Liver (tissue), 9 donors: ENCODE measurements around the gene ISCA1. TPM values are rescaled to one million over a fixed set of nuclear protein-coding genes. Genes with fewer than 3 reads are reported as not detected.

Experiments
- DNase-seq: peaks from one replicate; pipeline ENCODE4 v3.0.0-alpha.2; 2017; ENCODE audit warnings: low spot score
- H3K27ac ChIP-seq, 2 donors: one replicate each; pipeline ENCODE4 v1.7.0; 2013; ENCODE audit warnings: inconsistent platforms in 2 of 2, low read length in 2 of 2, control low read depth in 1 of 2, low read depth in 1 of 2, mild to moderate bottlenecking in 1 of 2
- H3K27me3 ChIP-seq, 4 donors: one replicate each; pipeline versions ENCODE4 v1.6.1 to v1.7.0; 2013; ENCODE audit warnings: low read length in 3 of 4, inconsistent platforms in 1 of 4, mild to moderate bottlenecking in 1 of 4, moderate library complexity in 1 of 4; ENCODE audit not compliant: control insufficient read depth in 4 of 4, insufficient read depth in 4 of 4
- H3K36me3 ChIP-seq, 4 donors: one replicate each; pipeline versions ENCODE4 v1.6.1 to v1.7.0; 2013; ENCODE audit warnings: low read length in 3 of 4, mild to moderate bottlenecking in 3 of 4, low read depth in 1 of 4, moderate library complexity in 1 of 4; ENCODE audit not compliant: control insufficient read depth in 4 of 4, insufficient read depth in 3 of 4
- H3K4me1 ChIP-seq, 4 donors: one replicate each; pipeline versions ENCODE4 v1.6.1 to v1.7.0; 2013; ENCODE audit warnings: low read length in 3 of 4, mild to moderate bottlenecking in 3 of 4, moderate library complexity in 1 of 4; ENCODE audit not compliant: control insufficient read depth in 4 of 4, insufficient read depth in 4 of 4
- H3K4me3 ChIP-seq, 3 donors: one replicate each; pipeline versions ENCODE4 v1.6.1 to v1.7.0; 2013; ENCODE audit warnings: low read length in 3 of 3, control low read depth in 1 of 3, low read depth in 1 of 3, mild to moderate bottlenecking in 1 of 3
- H3K9ac ChIP-seq, 2 donors: one replicate each; pipeline ENCODE4 v1.7.0; 2013; ENCODE audit warnings: low read length in 2 of 2, mild to moderate bottlenecking in 2 of 2, moderate library complexity in 2 of 2, control low read depth in 1 of 2, low read depth in 1 of 2
- H3K9me3 ChIP-seq, 4 donors: one replicate each; pipeline versions ENCODE4 v1.6.1 to v1.7.0; 2013; ENCODE audit warnings: low read length in 3 of 4; ENCODE audit not compliant: control insufficient read depth in 4 of 4
- ATF3 ChIP-seq: IDR thresholded peaks from 2 replicates; pipeline ENCODE4 v1.6.1; 2016; ENCODE audit warnings: antibody characterized with exemption
- CTCF ChIP-seq: fragments of 150-350 bp; IDR thresholded peaks from 2 replicates; pipeline ENCODE4 v1.5.1; 2017; ENCODE audit warnings: improper control_type of control experiment, low read depth, low read length; ENCODE audit not compliant: missing input control
- EGR1 ChIP-seq, 2 donors: IDR thresholded peaks; 2 replicates each; pipeline ENCODE4 v1.6.1; 2016 to 2018; ENCODE audit warnings: antibody characterized with exemption in 2 of 2, low read depth in 2 of 2
- FOXA1 ChIP-seq: IDR thresholded peaks from 2 replicates; pipeline ENCODE4 v1.6.1; 2016; ENCODE audit warnings: antibody characterized with exemption
- FOXA2 ChIP-seq: IDR thresholded peaks from 2 replicates; pipeline ENCODE4 v1.6.1; 2016; ENCODE audit warnings: antibody characterized with exemption
- GABPA ChIP-seq, 2 donors: IDR thresholded peaks in 1 of 2; conservative IDR thresholded peaks in 1 of 2; 2 replicates each; pipeline ENCODE4 v1.6.1; 2016; ENCODE audit warnings: antibody characterized with exemption in 2 of 2, mild to moderate bottlenecking in 1 of 2, moderate library complexity in 1 of 2
- HNF4A ChIP-seq, 2 donors: conservative IDR thresholded peaks; 2 replicates each; pipeline ENCODE4 v1.6.1; 2016; ENCODE audit warnings: antibody characterized with exemption in 2 of 2, mild to moderate bottlenecking in 2 of 2
- HNF4G ChIP-seq: IDR thresholded peaks from 2 replicates; pipeline ENCODE4 v1.6.1; 2016; ENCODE audit warnings: antibody characterized with exemption
- JUND ChIP-seq, 2 donors: IDR thresholded peaks; 2 replicates each; pipeline ENCODE4 v1.6.1; 2016; ENCODE audit warnings: antibody characterized with exemption in 2 of 2
- MAX ChIP-seq: IDR thresholded peaks from 2 replicates; pipeline ENCODE4 v1.6.1; 2016; ENCODE audit warnings: antibody characterized with exemption
- NR2F2 ChIP-seq: IDR thresholded peaks from 2 replicates; pipeline ENCODE4 v1.6.1; 2016; ENCODE audit warnings: antibody characterized with exemption
- RAD21 ChIP-seq, 2 donors: IDR thresholded peaks; 2 replicates each; pipeline ENCODE4 v1.6.1; 2016; ENCODE audit warnings: antibody characterized with exemption in 2 of 2, mild to moderate bottlenecking in 2 of 2
- REST ChIP-seq: IDR thresholded peaks from 2 replicates; pipeline ENCODE4 v1.6.1; 2016; ENCODE audit warnings: antibody characterized with exemption, mild to moderate bottlenecking
- RXRA ChIP-seq, 2 donors: IDR thresholded peaks; 2 replicates each; pipeline ENCODE4 v1.6.1; 2017 to 2018; ENCODE audit warnings: antibody characterized with exemption in 2 of 2, mild to moderate bottlenecking in 1 of 2
- SP1 ChIP-seq: IDR thresholded peaks from 2 replicates; pipeline ENCODE4 v1.6.1; 2018; ENCODE audit warnings: antibody characterized with exemption, mild to moderate bottlenecking
- TAF1 ChIP-seq: conservative IDR thresholded peaks from 2 replicates; pipeline ENCODE4 v1.6.1; 2016; ENCODE audit warnings: antibody characterized with exemption, mild to moderate bottlenecking
- YY1 ChIP-seq: IDR thresholded peaks from 2 replicates; pipeline ENCODE4 v1.6.1; 2016; ENCODE audit warnings: antibody characterized with exemption, mild to moderate bottlenecking
- ZBTB33 ChIP-seq: IDR thresholded peaks from 2 replicates; pipeline ENCODE4 v1.6.1; 2016; ENCODE audit warnings: antibody characterized with exemption
- WGBS: extraction: QIAGEN DNeasy Blood & Tissue Kit; methylation state at CpG from one replicate; pipeline ENCODE4 v1.1.7; 2013; 5-methylcytosine and 5-hydroxymethylcytosine counted together
- polyA plus RNA-seq, 2 donors: library from polyadenylated mRNA; stranded (reverse) in 1 of 2; unstranded in 1 of 2; fragments of 200-250 nt in 1 of 2; fragments of >200 nt in 1 of 2; fragmentation: Nextera tagmentation in 1 of 2; extraction: Ambion mirVana in 1 of 2; gene quantifications; one replicate each; pipeline versions ENCODE4 v1.2.1 to v1.2.3, GENCODE V29; 2013 to 2015
- total RNA-seq, 2 donors: library from RNA; depleted of rRNA; stranded (reverse); fragments of >200 nt; gene quantifications; one replicate each; pipeline ENCODE4 v1.2.3, GENCODE V29; 2014
- donor health status: healthy.
- donor health status: healthy.
- donor health status: healthy.
- donor health status: healthy.
- donor health status: healthy.

The ISCA1 gene
- total and polyA plus RNA-seq, 4 donors = 26.6 to 43.2 (median 27.8) TPM

- no peak for TF ChIP-seq REST
- no peak for TF ChIP-seq FOXA2
Observed at GRCh38 chr9:86256653-86257052, 25.7 kb downstream of the ISCA1 start (continued).

- no peak for TF ChIP-seq ZBTB33
- TF ChIP-seq NR2F2 = no peak
- no peak for TF ChIP-seq YY1
- TF ChIP-seq EGR1 (IDR thresholded peaks at IDR 0.05; ENCODE audit: low read depth in 2 of 2) = no peak
- TF ChIP-seq ATF3 = no peak
- no peak for TF ChIP-seq TAF1
- TF ChIP-seq HNF4G = no peak
- TF ChIP-seq RAD21 (IDR thresholded peaks at IDR 0.05) = no peak
- no peak for TF ChIP-seq REST
- TF ChIP-seq GABPA (IDR thresholded peaks at IDR 0.05 in 1 of 2, conservative IDR thresholded peaks at IDR 0.05 in 1 of 2) = no peak
- no peak for TF ChIP-seq SP1
- no peak for TF ChIP-seq FOXA1
- no peak for TF ChIP-seq FOXA2
- no peak for TF ChIP-seq MAX
- TF ChIP-seq HNF4A (conservative IDR thresholded peaks at IDR 0.05) = no peak
- no peak for TF ChIP-seq JUND (IDR thresholded peaks at IDR 0.05)
- TF ChIP-seq RXRA (IDR thresholded peaks at IDR 0.05) = no peak
- TF ChIP-seq CTCF = no peak
- DNase-seq = no peak
- Histone ChIP-seq H3K27ac (no peak overlapping the region), H3K4me3 (no peak overlapping the region), H3K27me3 (no peaks in the 10 kb centered on the region), H3K36me3 (no peaks in the 10 kb centered on the region), H3K9ac (no peak overlapping the region), H3K4me1 (no peaks in the 10 kb centered on the region), H3K9me3 (no peaks in the 10 kb centered on the region)
- 97% methylated on average over 3 of the region's 3 CpGs for whole genome bisulfite sequencing
Observed at GRCh38 chr9:86253577-86253976, 28.8 kb downstream of the ISCA1 start.
